ENCODE measurements around the gene KL. TPM values are rescaled to one million over a fixed set of nuclear protein-coding genes. Genes with fewer than 3 reads are reported as not detected.

KL gene
- total RNA-seq, 1 donor from 2014 or later: 0.75 TPM

GRCh38 chr13:33033051-33033812, 17.0 kb downstream of the KL start:
- H3K4me1 Mint-ChIP-seq: peaks cover 10% of the 10 kb centered on the region
- H3K36me3 Mint-ChIP-seq (ENCODE audit: low read depth): no peaks in the 10 kb centered on the region
- DNase-seq: peak; percentile 73
- no peaks in the 10 kb centered on the region for H3K9me3 Mint-ChIP-seq
- H3K27ac Mint-ChIP-seq: peak overlapping the region; percentile 89
- intact Hi-C loops (cut with micrococcal nuclease): loop anchor here (2.0 kb wide), 1 partner anchor 16 kb away; the partner anchor contains the start of gene KL
- H3K4me3 Mint-ChIP-seq: peak overlapping the region; percentile 84
- peaks cover 4% of the 10 kb centered on the region for H3K27me3 Mint-ChIP-seq

GRCh38 chr13:33033986-33034385, 17.8 kb downstream of the KL start:
- H3K4me3 Mint-ChIP-seq: no peak overlapping the region
- peaks cover 10% of the 10 kb centered on the region for H3K4me1 Mint-ChIP-seq
- H3K27ac Mint-ChIP-seq: no peak overlapping the region
- intact Hi-C loops (cut with micrococcal nuclease): loop anchor here (2.0 kb wide), 1 partner anchor 17 kb away; the partner anchor contains the start of gene KL
- H3K27me3 Mint-ChIP-seq: peaks cover 4% of the 10 kb centered on the region
- DNase-seq: peak; percentile 24
- no peaks in the 10 kb centered on the region for H3K9me3 Mint-ChIP-seq
- no peaks in the 10 kb centered on the region for H3K36me3 Mint-ChIP-seq (ENCODE audit: low read depth)

GRCh38 chr13:33034882-33035520, 18.8 kb downstream of the KL start:
- intact Hi-C loops (cut with micrococcal nuclease): no loop called here
- Mint-ChIP-seq H3K27ac (no peak overlapping the region), H3K9me3 (no peaks in the 10 kb centered on the region), H3K36me3 (ENCODE audit: low read depth) (no peaks in the 10 kb centered on the region), H3K27me3 (peaks cover 8% of the 10 kb centered on the region), H3K4me1 (peaks cover 10% of the 10 kb centered on the region), H3K4me3 (no peak overlapping the region)
- DNase-seq: peak; percentile 27

- DNase-seq: peak; percentile 28
- H3K27me3 Mint-ChIP-seq: peaks cover 8% of the 10 kb centered on the region
- H3K4me1 Mint-ChIP-seq: peaks cover 8% of the 10 kb centered on the region
- intact Hi-C loops (cut with micrococcal nuclease): no loop called here
- H3K27ac Mint-ChIP-seq: no peak overlapping the region
- H3K9me3 Mint-ChIP-seq: no peaks in the 10 kb centered on the region
- H3K36me3 Mint-ChIP-seq (ENCODE audit: low read depth): no peaks in the 10 kb centered on the region
- H3K4me3 Mint-ChIP-seq: no peak overlapping the region
Observed at GRCh38 chr13:33037673-33038072, 21.4 kb downstream of the KL start.

- Mint-ChIP-seq H3K4me1 (no peaks in the 10 kb centered on the region), H3K9me3 (no peaks in the 10 kb centered on the region), H3K4me3 (no peak overlapping the region), H3K36me3 (ENCODE audit: low read depth) (no peaks in the 10 kb centered on the region), H3K27me3 (peaks cover 9% of the 10 kb centered on the region), H3K27ac (no peak overlapping the region)
- DNase-seq: no peak
- intact Hi-C loops (cut with micrococcal nuclease): no loop called here
Observed at GRCh38 chr13:33040090-33040489, 23.9 kb downstream of the KL start.

GRCh38 chr13:33045851-33046592, 29.8 kb downstream of the KL start:
- H3K27ac Mint-ChIP-seq: no peak overlapping the region
- H3K36me3 Mint-ChIP-seq (ENCODE audit: low read depth): no peaks in the 10 kb centered on the region
- peaks cover 14% of the 10 kb centered on the region for H3K27me3 Mint-ChIP-seq
- intact Hi-C loops (cut with micrococcal nuclease): no loop called here
- H3K9me3 Mint-ChIP-seq: no peaks in the 10 kb centered on the region
- no peak overlapping the region for H3K4me3 Mint-ChIP-seq
- DNase-seq: no peak
- H3K4me1 Mint-ChIP-seq: no peaks in the 10 kb centered on the region

- Mint-ChIP-seq H3K36me3 (ENCODE audit: low read depth) (no peaks in the 10 kb centered on the region), H3K4me1 (no peaks in the 10 kb centered on the region), H3K9me3 (peaks cover 4% of the 10 kb centered on the region), H3K4me3 (no peak overlapping the region), H3K27me3 (peaks cover 12% of the 10 kb centered on the region), H3K27ac (no peak overlapping the region)
- no peak for DNase-seq
- intact Hi-C loops (cut with micrococcal nuclease): no loop called here
Observed at GRCh38 chr13:33050161-33050560, 33.9 kb downstream of the KL start.

GRCh38 chr13:33051632-33052031, 35.4 kb downstream of the KL start:
- no peaks in the 10 kb centered on the region for H3K36me3 Mint-ChIP-seq (ENCODE audit: low read depth)
- peaks cover 4% of the 10 kb centered on the region for H3K27me3 Mint-ChIP-seq
- H3K4me1 Mint-ChIP-seq: no peaks in the 10 kb centered on the region
- no peak overlapping the region for H3K4me3 Mint-ChIP-seq
- H3K27ac Mint-ChIP-seq: no peak overlapping the region
- DNase-seq: no peak
- intact Hi-C loops (cut with micrococcal nuclease): no loop called here
- H3K9me3 Mint-ChIP-seq: peaks cover 4% of the 10 kb centered on the region

- peaks cover 4% of the 10 kb centered on the region for H3K9me3 Mint-ChIP-seq
- H3K4me1 Mint-ChIP-seq: no peaks in the 10 kb centered on the region
- no peak for DNase-seq
Observed at GRCh38 chr13:33052506-33053280, 36.5 kb downstream of the KL start.

GRCh38 chr13:33053397-33054066, 37.3 kb downstream of the KL start:
- H3K27ac Mint-ChIP-seq: no peak overlapping the region
- intact Hi-C loops (cut with micrococcal nuclease): no loop called here
- H3K9me3 Mint-ChIP-seq: peaks cover 4% of the 10 kb centered on the region
- H3K4me1 Mint-ChIP-seq: no peaks in the 10 kb centered on the region
- DNase-seq: no peak
- peaks cover 2% of the 10 kb centered on the region for H3K27me3 Mint-ChIP-seq
- no peaks in the 10 kb centered on the region for H3K36me3 Mint-ChIP-seq (ENCODE audit: low read depth)
- H3K4me3 Mint-ChIP-seq: no peak overlapping the region

More at GRCh38 chr13:33052506-33053280, 36.5 kb downstream of the KL start:
- H3K27me3 Mint-ChIP-seq: peaks cover 2% of the 10 kb centered on the region
- H3K36me3 Mint-ChIP-seq (ENCODE audit: low read depth): no peaks in the 10 kb centered on the region
- no peak overlapping the region for H3K27ac Mint-ChIP-seq
- H3K4me3 Mint-ChIP-seq: no peak overlapping the region
- intact Hi-C loops (cut with micrococcal nuclease): no loop called here

- H3K27ac Mint-ChIP-seq: no peak overlapping the region
- H3K36me3 Mint-ChIP-seq (ENCODE audit: low read depth): no peaks in the 10 kb centered on the region
- no peaks in the 10 kb centered on the region for H3K27me3 Mint-ChIP-seq
- H3K4me3 Mint-ChIP-seq: no peak overlapping the region
- intact Hi-C loops (cut with micrococcal nuclease): no loop called here
- H3K9me3 Mint-ChIP-seq: peaks cover 8% of the 10 kb centered on the region
- no peaks in the 10 kb centered on the region for H3K4me1 Mint-ChIP-seq
- no peak for DNase-seq
Observed at GRCh38 chr13:33057019-33057780, 41.0 kb downstream of the KL start.

GRCh38 chr13:33058776-33059327, 42.6 kb downstream of the KL start:
- no peaks in the 10 kb centered on the region for H3K36me3 Mint-ChIP-seq (ENCODE audit: low read depth)
- DNase-seq: no peak
- peaks cover 3% of the 10 kb centered on the region for H3K9me3 Mint-ChIP-seq
- no peak overlapping the region for H3K4me3 Mint-ChIP-seq
- H3K4me1 Mint-ChIP-seq: no peaks in the 10 kb centered on the region
- intact Hi-C loops (cut with micrococcal nuclease): no loop called here
- no peaks in the 10 kb centered on the region for H3K27me3 Mint-ChIP-seq
- H3K27ac Mint-ChIP-seq: no peak overlapping the region

All from activated CD4-positive, alpha-beta T cell treated with anti-CD3 and anti-CD28 coated beads, Interleukin-2, amount 10 ng/mL, durations not matched to agents 24 days and 14 days (primary cell).